Measurements from ENCODE around the gene INTS4.

The INTS4 gene

DNA sequence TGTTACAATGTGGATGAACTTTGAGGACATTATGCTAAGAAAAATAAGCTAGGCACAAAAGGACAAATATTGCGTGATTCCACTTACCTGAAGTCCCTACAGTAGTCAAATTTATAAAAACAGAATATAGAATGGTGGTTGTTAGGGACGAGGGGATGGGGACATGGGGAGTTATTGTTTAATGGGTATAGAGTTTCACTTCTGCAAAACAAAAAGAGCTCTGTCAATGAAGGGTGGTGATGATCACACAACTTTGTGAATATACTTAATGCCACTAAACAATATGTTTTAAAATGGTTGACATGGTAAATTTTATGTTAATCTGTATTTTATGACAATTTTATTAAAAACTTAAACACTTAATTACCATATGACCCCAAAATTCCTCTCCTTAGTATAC is 26.1 kb downstream of the INTS4 start:
- Histone ChIP-seq H4K91ac (ENCODE audit: low read depth, low read length, poor library complexity) (no peak overlapping the region), H3K27ac (replicated peaks; ENCODE audit: low read length) (no peak overlapping the region), H3K36me3 (replicated peaks in 1 of 2; ENCODE audit: control insufficient read depth in 2 of 2, insufficient read depth in 2 of 2, low read length in 2 of 2) (peaks cover 3 to 33% of the 10 kb centered on the region in 2 donors), H3K4me1 (ENCODE audit: control insufficient read depth in 2 of 2, insufficient read depth in 1 of 2, low read depth in 1 of 2, low read length in 2 of 2) (no peaks in the 10 kb centered on the region), H2BK120ac (ENCODE audit: low read depth, low read length) (no peak overlapping the region), H3K18ac (ENCODE audit: low read length) (no peak overlapping the region), H3K9ac (ENCODE audit: low read depth, low read length, poor library complexity) (no peak overlapping the region), H2BK15ac (ENCODE audit: low read length) (no peak overlapping the region), H2AFZ (ENCODE audit: low read length) (no peak overlapping the region), H3K4me2 (ENCODE audit: insufficient read depth, low read length, poor library complexity, severe bottlenecking) (no peak overlapping the region), H3K4ac (ENCODE audit: low read length) (no peak overlapping the region), H3K4me3 (ENCODE audit: low read length in 2 of 2) (no peak overlapping the region), H3K23ac (ENCODE audit: low read depth, low read length, poor library complexity) (no peak overlapping the region), H2BK5ac (ENCODE audit: low read length) (no peak overlapping the region), H3K14ac (ENCODE audit: low read length) (no peak overlapping the region), H4K8ac (ENCODE audit: low read depth, low read length) (no peak overlapping the region), H2BK12ac (ENCODE audit: low read length) (no peak overlapping the region), H3K9me3 (replicated peaks in 1 of 2; ENCODE audit: control insufficient read depth in 2 of 2, insufficient read depth in 1 of 2, low read depth in 1 of 2, low read length in 2 of 2) (peaks cover 0 to 1% of the 10 kb centered on the region in 2 donors), H3K79me1 (ENCODE audit: low read depth, low read length) (no peaks in the 10 kb centered on the region), H3K27me3 (ENCODE audit: control insufficient read depth in 3 of 3, insufficient read depth in 3 of 3, low read depth in 1 of 3, low read length in 3 of 3) (no peaks in the 10 kb centered on the region), H2AK5ac (ENCODE audit: low read depth, low read length) (no peak overlapping the region)
- no peak for DNase-seq (ENCODE audit: low spot score)
- 100% methylated on average over 1 of the region's 2 CpGs; no CpG with 5 or more reads in 1 of the 2 donors for WGBS, 2 donors (ENCODE audit: extremely low coverage in 2 of 2, insufficient read length in 2 of 2, insufficient replicate concordance in 1 of 2)

- H3K18ac ChIP-seq (ENCODE audit: low read length), result no peak overlapping the region
- no peak overlapping the region for H2AK5ac ChIP-seq (ENCODE audit: low read depth, low read length)
- H2BK120ac ChIP-seq (ENCODE audit: low read depth, low read length), result no peak overlapping the region
- no peak overlapping the region for H3K27ac ChIP-seq (replicated peaks; ENCODE audit: low read length)
- H3K14ac ChIP-seq (ENCODE audit: low read length), result no peak overlapping the region
- H3K4ac ChIP-seq (ENCODE audit: low read length), result no peak overlapping the region
- no peaks in the 10 kb centered on the region for H3K79me1 ChIP-seq (ENCODE audit: low read depth, low read length)
- H4K91ac ChIP-seq (ENCODE audit: low read depth, low read length, poor library complexity), result no peak overlapping the region
- H2BK12ac ChIP-seq (ENCODE audit: low read length), result no peak overlapping the region
- H3K9ac ChIP-seq (ENCODE audit: low read depth, low read length, poor library complexity), result no peak overlapping the region
- H3K27me3 ChIP-seq (ENCODE audit: control insufficient read depth in 3 of 3, insufficient read depth in 3 of 3, low read depth in 1 of 3, low read length in 3 of 3), result no peaks in the 10 kb centered on the region
- H3K36me3 ChIP-seq (replicated peaks in 1 of 2; ENCODE audit: control insufficient read depth in 2 of 2, insufficient read depth in 2 of 2, low read length in 2 of 2), result peaks cover 3 to 33% of the 10 kb centered on the region in 2 donors
- H4K8ac ChIP-seq (ENCODE audit: low read depth, low read length), result no peak overlapping the region
- no peak for DNase-seq (ENCODE audit: low spot score)
- H3K9me3 ChIP-seq (replicated peaks in 1 of 2; ENCODE audit: control insufficient read depth in 2 of 2, insufficient read depth in 1 of 2, low read depth in 1 of 2, low read length in 2 of 2), result no peaks in the 10 kb centered on the region
- no peak overlapping the region for H3K4me3 ChIP-seq (ENCODE audit: low read length in 2 of 2)
- no peak overlapping the region for H2BK15ac ChIP-seq (ENCODE audit: low read length)
- no peak overlapping the region for H2BK5ac ChIP-seq (ENCODE audit: low read length)
- no peak overlapping the region for H3K4me2 ChIP-seq (ENCODE audit: insufficient read depth, low read length, poor library complexity, severe bottlenecking)
- H3K4me1 ChIP-seq (ENCODE audit: control insufficient read depth in 2 of 2, insufficient read depth in 1 of 2, low read depth in 1 of 2, low read length in 2 of 2), result no peaks in the 10 kb centered on the region
- no peak overlapping the region for H3K23ac ChIP-seq (ENCODE audit: low read depth, low read length, poor library complexity)
- no peak overlapping the region for H2AFZ ChIP-seq (ENCODE audit: low read length)
These were observed 26.7 kb downstream of the INTS4 start for GRCh38 chr11:77967753-77968152.

- H3K9ac ChIP-seq (ENCODE audit: low read depth, low read length, poor library complexity), result no peak overlapping the region
- DNase-seq (ENCODE audit: low spot score), result no peak
- no peak overlapping the region for H4K91ac ChIP-seq (ENCODE audit: low read depth, low read length, poor library complexity)
- no peak overlapping the region for H2BK5ac ChIP-seq (ENCODE audit: low read length)
- H3K4me2 ChIP-seq (ENCODE audit: insufficient read depth, low read length, poor library complexity, severe bottlenecking), result no peak overlapping the region
- H3K4me3 ChIP-seq (ENCODE audit: low read length in 2 of 2), result no peak overlapping the region
- H4K8ac ChIP-seq (ENCODE audit: low read depth, low read length), result no peak overlapping the region
- H2BK120ac ChIP-seq (ENCODE audit: low read depth, low read length), result no peak overlapping the region
- no peak overlapping the region for H3K18ac ChIP-seq (ENCODE audit: low read length)
- no peak overlapping the region for H2BK12ac ChIP-seq (ENCODE audit: low read length)
- no peaks in the 10 kb centered on the region for H3K27me3 ChIP-seq (ENCODE audit: control insufficient read depth in 3 of 3, insufficient read depth in 3 of 3, low read depth in 1 of 3, low read length in 3 of 3)
- H3K36me3 ChIP-seq (replicated peaks in 1 of 2; ENCODE audit: control insufficient read depth in 2 of 2, insufficient read depth in 2 of 2, low read length in 2 of 2), result peaks cover 3 to 33% of the 10 kb centered on the region in 2 donors
- H3K4ac ChIP-seq (ENCODE audit: low read length), result no peak overlapping the region
- no peak overlapping the region for H2AFZ ChIP-seq (ENCODE audit: low read length)
- H3K4me1 ChIP-seq (ENCODE audit: control insufficient read depth in 2 of 2, insufficient read depth in 1 of 2, low read depth in 1 of 2, low read length in 2 of 2), result no peaks in the 10 kb centered on the region
- H2BK15ac ChIP-seq (ENCODE audit: low read length), result no peak overlapping the region
- WGBS, 2 donors (ENCODE audit: extremely low coverage in 2 of 2, insufficient read length in 2 of 2, insufficient replicate concordance in 1 of 2), result no CpG with 5 or more reads among the region's 2 CpGs
- no peaks in the 10 kb centered on the region for H3K79me1 ChIP-seq (ENCODE audit: low read depth, low read length)
- H3K14ac ChIP-seq (ENCODE audit: low read length), result no peak overlapping the region
- no peak overlapping the region for H2AK5ac ChIP-seq (ENCODE audit: low read depth, low read length)
- no peak overlapping the region for H3K23ac ChIP-seq (ENCODE audit: low read depth, low read length, poor library complexity)
- H3K9me3 ChIP-seq (replicated peaks in 1 of 2; ENCODE audit: control insufficient read depth in 2 of 2, insufficient read depth in 1 of 2, low read depth in 1 of 2, low read length in 2 of 2), result no peaks in the 10 kb centered on the region
- no peak overlapping the region for H3K27ac ChIP-seq (replicated peaks; ENCODE audit: low read length)
These were observed 27.3 kb downstream of the INTS4 start for GRCh38 chr11:77967121-77967520.

- WGBS, 2 donors (ENCODE audit: extremely low coverage in 2 of 2, insufficient read length in 2 of 2, insufficient replicate concordance in 1 of 2), result no CpG with 5 or more reads among the region's 2 CpGs
- no peaks in the 10 kb centered on the region for H3K27me3 ChIP-seq (ENCODE audit: control insufficient read depth in 3 of 3, insufficient read depth in 3 of 3, low read depth in 1 of 3, low read length in 3 of 3)
These were observed 28.1 kb downstream of the INTS4 start for GRCh38 chr11:77966338-77966737.

More at GRCh38 chr11:77966338-77966737, 28.1 kb downstream of the INTS4 start:
- H3K4me1 ChIP-seq (ENCODE audit: control insufficient read depth in 2 of 2, insufficient read depth in 1 of 2, low read depth in 1 of 2, low read length in 2 of 2), result no peaks in the 10 kb centered on the region
- H2AFZ ChIP-seq (ENCODE audit: low read length), result no peak overlapping the region
- H2BK5ac ChIP-seq (ENCODE audit: low read length), result no peak overlapping the region
- no peak overlapping the region for H2BK12ac ChIP-seq (ENCODE audit: low read length)
- no peak overlapping the region for H4K8ac ChIP-seq (ENCODE audit: low read depth, low read length)
- no peak overlapping the region for H2BK120ac ChIP-seq (ENCODE audit: low read depth, low read length)
- no peak overlapping the region for H3K4ac ChIP-seq (ENCODE audit: low read length)
- no peak overlapping the region for H2BK15ac ChIP-seq (ENCODE audit: low read length)
- H3K4me3 ChIP-seq (ENCODE audit: low read length in 2 of 2), result no peak overlapping the region
- no peak overlapping the region for H4K91ac ChIP-seq (ENCODE audit: low read depth, low read length, poor library complexity)
- H3K14ac ChIP-seq (ENCODE audit: low read length), result no peak overlapping the region
- no peak for DNase-seq (ENCODE audit: low spot score)
- H3K4me2 ChIP-seq (ENCODE audit: insufficient read depth, low read length, poor library complexity, severe bottlenecking), result no peak overlapping the region
- H3K36me3 ChIP-seq (replicated peaks in 1 of 2; ENCODE audit: control insufficient read depth in 2 of 2, insufficient read depth in 2 of 2, low read length in 2 of 2), result peaks cover 3 to 33% of the 10 kb centered on the region in 2 donors
- no peak overlapping the region for H3K18ac ChIP-seq (ENCODE audit: low read length)
- no peak overlapping the region for H2AK5ac ChIP-seq (ENCODE audit: low read depth, low read length)
- no peak overlapping the region for H3K27ac ChIP-seq (replicated peaks; ENCODE audit: low read length)
- no peaks in the 10 kb centered on the region for H3K9me3 ChIP-seq (replicated peaks in 1 of 2; ENCODE audit: control insufficient read depth in 2 of 2, insufficient read depth in 1 of 2, low read depth in 1 of 2, low read length in 2 of 2)
- H3K9ac ChIP-seq (ENCODE audit: low read depth, low read length, poor library complexity), result no peak overlapping the region
- H3K79me1 ChIP-seq (ENCODE audit: low read depth, low read length), result no peaks in the 10 kb centered on the region
- no peak overlapping the region for H3K23ac ChIP-seq (ENCODE audit: low read depth, low read length, poor library complexity)

Data from neuronal stem cell (in vitro differentiated cells).